Upper lobe of right lung (tissue), 1 donor: ENCODE results near the gene ABCC8. TPM values are rescaled to one million over a fixed set of nuclear protein-coding genes. Genes with fewer than 3 reads are reported as not detected.

Source experiments
- ATAC-seq: fragments of 200-7000 bp; cut with Tn5 transposase; one replicate; pipeline ENCODE4 v1.9.1; 2020; ENCODE audit warnings: mild to moderate bottlenecking, moderate library complexity
- DNase-seq: peaks from one replicate; pipeline ENCODE4 v3.0.0-alpha.2; 2020
- H3K27ac ChIP-seq: fragments of 200-600 bp; one replicate; pipeline ENCODE4 v1.8.0; 2022
- H3K27me3 ChIP-seq: fragments of 200-600 bp; one replicate; pipeline ENCODE4 v1.8.0; 2022; ENCODE audit warnings: mild to moderate bottlenecking
- H3K36me3 ChIP-seq: fragments of 200-600 bp; one replicate; pipeline ENCODE4 v1.8.0; 2022
- H3K4me1 ChIP-seq: fragments of 200-600 bp; one replicate; pipeline ENCODE4 v1.8.0; 2022
- H3K4me3 ChIP-seq: fragments of 200-600 bp; one replicate; pipeline ENCODE4 v1.8.0; 2022; ENCODE audit warnings: mild to moderate bottlenecking
- H3K9me3 ChIP-seq: fragments of 200-600 bp; one replicate; pipeline ENCODE4 v1.8.0; 2022
- CTCF ChIP-seq: fragments of 200-600 bp; IDR thresholded peaks from one replicate; pipeline ENCODE4 v1.8.0; 2022; ENCODE audit warnings: antibody characterized with exemption
- intact Hi-C: fragments of 100-400 bp; cut with DNase I; formaldehyde crosslinking; loops from one replicate; pipeline ENCODE4 v1.11.0; 2022
- total RNA-seq: library from RNA; stranded (reverse); fragmentation: NEBNext Ultra II Directional; extraction: Animal tissue kit (Norgen Biotek cat#: 25700); gene quantifications from one replicate; pipeline ENCODE4 v1.2.1, GENCODE V29; 2021
- donor health status: DM: no; HTN: yes; CAD: no; lungs with severe emphysema.

The ABCC8 gene
- total RNA-seq, 1 donor from 2014 or later: 4.7 TPM

GRCh38 chr11:17386331-17387084 is 90.1 kb downstream of the ABCC8 start:
- Histone ChIP-seq H3K27me3 (peaks cover 10% of the 10 kb centered on the region), H3K36me3 (no peaks in the 10 kb centered on the region), H3K4me3 (no peak overlapping the region), H3K4me1 (peaks cover 3% of the 10 kb centered on the region), H3K27ac (no peak overlapping the region), H3K9me3 (no peaks in the 10 kb centered on the region)
- ATAC-seq (peak; percentile 75), DNase-seq (no peak)
- TF ChIP-seq CTCF: peak; percentile 61
- intact Hi-C loops: no loop called here

- Histone ChIP-seq H3K9me3 (no peaks in the 10 kb centered on the region), H3K4me1 (peaks cover 3% of the 10 kb centered on the region), H3K27me3 (peaks cover 10% of the 10 kb centered on the region), H3K36me3 (no peaks in the 10 kb centered on the region), H3K27ac (no peak overlapping the region), H3K4me3 (no peak overlapping the region)
- DNase-seq (no peak), ATAC-seq (no peak)
- intact Hi-C loops: loop anchor here (2.0 kb wide), 1 partner anchor 119 kb away; no protein-coding TSS in a partner anchor
- TF ChIP-seq CTCF: no peak
Observed at GRCh38 chr11:17385926-17386325, 90.7 kb downstream of the ABCC8 start.

- Histone ChIP-seq H3K4me1 (peaks cover 3% of the 10 kb centered on the region), H3K36me3 (no peaks in the 10 kb centered on the region), H3K4me3 (no peak overlapping the region), H3K27me3 (peaks cover 10% of the 10 kb centered on the region), H3K27ac (no peak overlapping the region), H3K9me3 (no peaks in the 10 kb centered on the region)
- ATAC-seq (no peak), DNase-seq (no peak)
- no peak for TF ChIP-seq CTCF
- intact Hi-C loops: loop anchor here (2.0 kb wide), 1 partner anchor 119 kb away; no protein-coding TSS in a partner anchor
Observed at GRCh38 chr11:17385492-17385891, 91.2 kb downstream of the ABCC8 start.

- no peaks in the 10 kb centered on the region for H3K9me3 ChIP-seq
- peak; percentile 93 for TF ChIP-seq CTCF
- peaks cover 10% of the 10 kb centered on the region for H3K27me3 ChIP-seq
- peaks cover 3% of the 10 kb centered on the region for H3K4me1 ChIP-seq
- H3K36me3 ChIP-seq: no peaks in the 10 kb centered on the region
- ATAC-seq: peak; percentile 68
- peak; percentile 89 for DNase-seq
- no peak overlapping the region for H3K4me3 ChIP-seq
- intact Hi-C loops: loop anchor here (2.0 kb wide), 1 partner anchor 121 kb away; no protein-coding TSS in a partner anchor
- H3K27ac ChIP-seq: no peak overlapping the region
Observed at GRCh38 chr11:17384002-17384511, 92.6 kb downstream of the ABCC8 start.

GRCh38 chr11:17383461-17383860 is 93.2 kb downstream of the ABCC8 start:
- Histone ChIP-seq H3K36me3 (no peaks in the 10 kb centered on the region), H3K4me1 (peaks cover 3% of the 10 kb centered on the region), H3K27ac (no peak overlapping the region), H3K27me3 (peaks cover 10% of the 10 kb centered on the region), H3K9me3 (no peaks in the 10 kb centered on the region), H3K4me3 (no peak overlapping the region)
- DNase-seq (no peak), ATAC-seq (peak; percentile 34)
- TF ChIP-seq CTCF: no peak
- intact Hi-C loops: no loop called here
